Thyroid gland (tissue), 4 donors: Measurements from ENCODE around the gene DYNC2LI1. TPM values are rescaled to one million over a fixed set of nuclear protein-coding genes. Genes with fewer than 3 reads are reported as not detected.

Source experiments
- DNase-seq, 2 donors: peaks; one replicate each; pipeline ENCODE4 v3.0.0-alpha.2; 2019
- H3K27ac ChIP-seq, 3 donors: fragments of 200-600 bp; sonication (generic); 1 replicate in 2 of 3; 2 replicates in 1 of 3; pipeline ENCODE4 v1.5.1; 2016 to 2019; ENCODE audit warnings: mild to moderate bottlenecking in 1 of 3, moderate library complexity in 1 of 3
- H3K27me3 ChIP-seq: fragments of 200-600 bp; sonication (generic); one replicate; pipeline ENCODE4 v1.5.1; 2019
- H3K36me3 ChIP-seq, 2 donors: fragments of 200-600 bp; sonication (generic); one replicate each; pipeline ENCODE4 v1.5.1; 2016 to 2019
- H3K4me1 ChIP-seq, 2 donors: fragments of 200-600 bp; sonication (generic); one replicate each; pipeline ENCODE4 v1.5.1; 2017 to 2019
- H3K4me3 ChIP-seq, 3 donors: fragments of 200-600 bp; sonication (generic); replicated peaks in 1 of 3; 1 replicate in 2 of 3; 2 replicates in 1 of 3; pipeline ENCODE4 v1.5.1; 2016; ENCODE audit warnings: mild to moderate bottlenecking in 1 of 3
- H3K9me3 ChIP-seq: fragments of 200-600 bp; sonication (generic); one replicate; pipeline ENCODE4 v1.5.1; 2017
- POLR2A ChIP-seq, 2 donors: fragments of 450-650 bp; IDR thresholded peaks; one replicate each; pipeline ENCODE4 v1.6.1; 2017; ENCODE audit warnings: antibody characterized with exemption in 2 of 2, mild to moderate bottlenecking in 2 of 2, moderate library complexity in 1 of 2
- WGBS, 2 donors: methylation state at CpG; one replicate each; pipeline ENCODE4 v1.1.5; 2017; 5-methylcytosine and 5-hydroxymethylcytosine counted together
- intact Hi-C: fragments of 100-400 bp; cut with DNase I; formaldehyde crosslinking; loops from one replicate; pipeline ENCODE4 v1.15.1; 2023
- total RNA-seq, 4 donors: library from RNA; depleted of rRNA; stranded (reverse); fragments of >200 nt; gene quantifications; one replicate each; pipeline ENCODE4 v1.2.3, GENCODE V29; 2016
- TF ChIP-seq, protein P1 (sequence below), 6 experiments: fragments of 200-600 bp in 3 of 6; fragments of 450-650 bp in 3 of 6; sonication (generic) in 3 of 6; IDR thresholded peaks; one replicate each; pipeline ENCODE4 v1.5.1; 2016 to 2019; ENCODE audit warnings: antibody characterized with exemption in 6 of 6, mild to moderate bottlenecking in 2 of 6, inconsistent platforms in 1 of 6, moderate library complexity in 1 of 6

The DYNC2LI1 gene
- total RNA-seq, 4 donors from 2014 or later: 37.7 to 55.0 (median 45.2) TPM

GRCh38 chr2:43846140-43846793, 72.4 kb downstream of the DYNC2LI1 start:
- H3K27me3 ChIP-seq: no peaks in the 10 kb centered on the region
- H3K4me3 ChIP-seq: no peak overlapping the region
- H3K36me3 ChIP-seq: no peaks in the 10 kb centered on the region
- H3K9me3 ChIP-seq: no peaks in the 10 kb centered on the region
- H3K27ac ChIP-seq: no peak overlapping the region
- H3K4me1 ChIP-seq: no peaks in the 10 kb centered on the region
- intact Hi-C loops: no loop called here
- no peak for DNase-seq
- 95 to 100% methylated on average over 2 to 5 of the region's 5 CpGs for WGBS, 2 donors
- no peak for TF ChIP-seq POLR2A (IDR thresholded peaks at IDR 0.05)
- TF ChIP-seq, protein P1, sequence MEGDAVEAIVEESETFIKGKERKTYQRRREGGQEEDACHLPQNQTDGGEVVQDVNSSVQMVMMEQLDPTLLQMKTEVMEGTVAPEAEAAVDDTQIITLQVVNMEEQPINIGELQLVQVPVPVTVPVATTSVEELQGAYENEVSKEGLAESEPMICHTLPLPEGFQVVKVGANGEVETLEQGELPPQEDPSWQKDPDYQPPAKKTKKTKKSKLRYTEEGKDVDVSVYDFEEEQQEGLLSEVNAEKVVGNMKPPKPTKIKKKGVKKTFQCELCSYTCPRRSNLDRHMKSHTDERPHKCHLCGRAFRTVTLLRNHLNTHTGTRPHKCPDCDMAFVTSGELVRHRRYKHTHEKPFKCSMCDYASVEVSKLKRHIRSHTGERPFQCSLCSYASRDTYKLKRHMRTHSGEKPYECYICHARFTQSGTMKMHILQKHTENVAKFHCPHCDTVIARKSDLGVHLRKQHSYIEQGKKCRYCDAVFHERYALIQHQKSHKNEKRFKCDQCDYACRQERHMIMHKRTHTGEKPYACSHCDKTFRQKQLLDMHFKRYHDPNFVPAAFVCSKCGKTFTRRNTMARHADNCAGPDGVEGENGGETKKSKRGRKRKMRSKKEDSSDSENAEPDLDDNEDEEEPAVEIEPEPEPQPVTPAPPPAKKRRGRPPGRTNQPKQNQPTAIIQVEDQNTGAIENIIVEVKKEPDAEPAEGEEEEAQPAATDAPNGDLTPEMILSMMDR (IDR thresholded peaks at IDR 0.05): no peak

- H3K36me3 ChIP-seq: no peaks in the 10 kb centered on the region
- H3K4me3 ChIP-seq: no peak overlapping the region
- DNase-seq: no peak
- WGBS, 2 donors: 69 to 71% methylated on average over 1 of the region's 1 CpG
- H3K4me1 ChIP-seq: no peaks in the 10 kb centered on the region
- no peak overlapping the region for H3K27ac ChIP-seq
- no peaks in the 10 kb centered on the region for H3K27me3 ChIP-seq
- intact Hi-C loops: no loop called here
- H3K9me3 ChIP-seq: no peaks in the 10 kb centered on the region
- TF ChIP-seq POLR2A (IDR thresholded peaks at IDR 0.05): no peak
- TF ChIP-seq, protein P1 (IDR thresholded peaks at IDR 0.05): no peak
Measured at GRCh38 chr2:43848214-43848613, 74.4 kb downstream of the DYNC2LI1 start.

DNA sequence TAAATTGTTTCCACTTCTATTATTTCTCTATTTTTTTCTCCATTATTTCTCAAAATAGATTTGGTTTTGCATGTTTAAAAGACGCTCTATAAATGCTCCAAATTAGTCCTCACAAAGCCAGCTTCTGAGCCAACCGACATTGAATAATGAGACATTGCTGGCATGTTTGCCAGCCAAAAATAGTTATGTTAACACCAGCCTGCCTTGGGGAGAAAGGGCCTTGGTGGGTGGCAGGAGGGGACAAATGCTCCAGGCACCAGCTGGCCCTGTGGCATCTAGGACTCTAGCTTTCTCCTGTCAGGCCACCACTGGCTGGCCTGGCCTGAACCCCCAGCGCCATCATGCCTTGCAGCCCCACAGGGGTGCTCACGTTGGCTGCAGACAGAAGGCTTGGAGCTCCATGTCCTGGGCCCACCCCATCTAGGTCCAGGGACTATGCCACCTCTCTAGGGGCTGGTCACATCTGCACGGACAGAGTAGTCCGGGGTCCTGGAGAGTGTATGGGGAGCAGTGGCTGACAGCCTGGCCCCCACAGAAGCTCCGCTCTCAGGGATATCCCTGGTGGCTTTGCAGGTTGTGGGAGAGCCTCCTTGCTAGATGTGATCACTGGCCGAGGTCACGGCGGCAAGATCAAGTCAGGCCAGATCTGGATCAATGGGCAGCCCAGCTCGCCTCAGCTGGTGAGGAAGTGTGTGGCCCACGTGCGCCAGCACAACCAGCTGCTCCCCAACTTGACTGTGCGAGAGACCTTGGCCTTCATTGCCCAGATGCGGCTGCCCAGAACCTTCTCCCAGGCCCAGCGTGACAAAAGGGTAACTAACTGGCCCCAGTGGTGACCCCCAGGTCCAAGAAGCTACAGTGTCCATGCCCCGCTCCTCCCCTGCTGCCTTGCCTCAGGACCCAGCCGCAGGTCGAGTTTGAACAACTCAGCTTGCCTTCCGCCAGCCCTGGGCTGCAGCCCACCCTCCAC, 77.5 kb downstream of the DYNC2LI1 start:
- no peak for DNase-seq
- intact Hi-C loops: no loop called here
- no peak overlapping the region for H3K27ac ChIP-seq
- 90 to 94% methylated on average over 14 to 20 of the region's 20 CpGs for WGBS, 2 donors
- H3K4me1 ChIP-seq: no peaks in the 10 kb centered on the region
- H3K9me3 ChIP-seq: no peaks in the 10 kb centered on the region
- TF ChIP-seq POLR2A (IDR thresholded peaks at IDR 0.05): no peak
- TF ChIP-seq, protein P1 (IDR thresholded peaks at IDR 0.05): no peak
- H3K27me3 ChIP-seq: no peaks in the 10 kb centered on the region
- no peaks in the 10 kb centered on the region for H3K36me3 ChIP-seq
- no peak overlapping the region for H3K4me3 ChIP-seq

GRCh38 chr2:43852196-43852730, 78.4 kb downstream of the DYNC2LI1 start:
- Histone ChIP-seq H3K27me3 (no peaks in the 10 kb centered on the region), H3K4me3 (no peak overlapping the region), H3K9me3 (no peaks in the 10 kb centered on the region), H3K4me1 (no peaks in the 10 kb centered on the region), H3K27ac (no peak overlapping the region), H3K36me3 (no peaks in the 10 kb centered on the region)
- no peak for DNase-seq
- TF ChIP-seq POLR2A (IDR thresholded peaks at IDR 0.05): no peak
- intact Hi-C loops: no loop called here
- 93% methylated on average over 20 to 21 of the region's 21 CpGs for WGBS, 2 donors

GRCh38 chr2:43853141-43854081, 79.6 kb downstream of the DYNC2LI1 start:
- Histone ChIP-seq H3K27me3 (no peaks in the 10 kb centered on the region), H3K4me3 (no peak overlapping the region), H3K4me1 (no peaks in the 10 kb centered on the region), H3K9me3 (no peaks in the 10 kb centered on the region), H3K36me3 (no peaks in the 10 kb centered on the region), H3K27ac (no peak overlapping the region)
- no peak for TF ChIP-seq POLR2A (IDR thresholded peaks at IDR 0.05)
- TF ChIP-seq, protein P1 (IDR thresholded peaks at IDR 0.05): no peak
- 71 to 86% methylated on average over 8 to 10 of the region's 10 CpGs for WGBS, 2 donors
- intact Hi-C loops: no loop called here
- no peak for DNase-seq
